ENCODE results near the gene UBAC1.

DNA sequence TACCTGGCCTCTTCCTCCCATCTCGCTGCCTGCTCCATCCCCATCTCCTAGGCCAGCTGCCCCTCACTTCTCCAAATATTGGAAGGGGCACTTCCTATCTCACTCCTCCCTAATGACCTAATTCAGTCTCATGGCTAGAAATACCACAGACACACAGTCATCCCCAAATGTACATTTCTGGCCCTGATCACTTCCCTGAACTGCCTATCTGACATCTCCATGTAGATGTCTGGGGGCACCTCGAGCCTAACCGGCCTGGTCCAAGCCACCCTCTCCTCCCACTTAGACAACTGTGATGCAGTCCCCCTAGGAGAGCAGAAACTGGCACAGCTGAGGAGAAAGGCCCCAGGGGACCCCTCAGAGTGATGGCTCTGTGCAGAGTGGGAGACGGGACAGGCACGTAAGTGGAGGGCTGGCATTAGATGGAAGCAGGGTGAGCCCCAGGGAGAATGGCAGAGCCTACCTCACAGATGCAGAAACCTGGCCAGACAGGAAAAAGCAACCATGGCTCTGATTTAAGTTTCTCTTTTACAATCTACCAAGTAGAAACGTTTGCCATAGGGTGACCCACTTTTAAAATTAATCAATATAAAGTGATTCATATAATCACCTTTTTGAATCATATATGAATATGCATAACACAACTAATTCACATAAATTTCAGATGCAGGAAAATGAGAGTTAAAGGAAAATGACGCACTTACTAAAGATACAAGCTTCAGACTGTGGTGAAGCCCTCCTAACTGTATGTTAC is 75.9 kb downstream of the UBAC1 start:
- TF ChIP-seq, protein P1, sequence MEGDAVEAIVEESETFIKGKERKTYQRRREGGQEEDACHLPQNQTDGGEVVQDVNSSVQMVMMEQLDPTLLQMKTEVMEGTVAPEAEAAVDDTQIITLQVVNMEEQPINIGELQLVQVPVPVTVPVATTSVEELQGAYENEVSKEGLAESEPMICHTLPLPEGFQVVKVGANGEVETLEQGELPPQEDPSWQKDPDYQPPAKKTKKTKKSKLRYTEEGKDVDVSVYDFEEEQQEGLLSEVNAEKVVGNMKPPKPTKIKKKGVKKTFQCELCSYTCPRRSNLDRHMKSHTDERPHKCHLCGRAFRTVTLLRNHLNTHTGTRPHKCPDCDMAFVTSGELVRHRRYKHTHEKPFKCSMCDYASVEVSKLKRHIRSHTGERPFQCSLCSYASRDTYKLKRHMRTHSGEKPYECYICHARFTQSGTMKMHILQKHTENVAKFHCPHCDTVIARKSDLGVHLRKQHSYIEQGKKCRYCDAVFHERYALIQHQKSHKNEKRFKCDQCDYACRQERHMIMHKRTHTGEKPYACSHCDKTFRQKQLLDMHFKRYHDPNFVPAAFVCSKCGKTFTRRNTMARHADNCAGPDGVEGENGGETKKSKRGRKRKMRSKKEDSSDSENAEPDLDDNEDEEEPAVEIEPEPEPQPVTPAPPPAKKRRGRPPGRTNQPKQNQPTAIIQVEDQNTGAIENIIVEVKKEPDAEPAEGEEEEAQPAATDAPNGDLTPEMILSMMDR (IDR thresholded peaks at IDR 0.05) = no peak
- no peak for TF ChIP-seq POLR2A (IDR thresholded peaks at IDR 0.05)
